ENCODE measurements around the gene COX4I1. TPM values are rescaled to one million over a fixed set of nuclear protein-coding genes. Genes with fewer than 3 reads are reported as not detected.

Gene COX4I1
- total RNA-seq, 1 experiment from 2014 or later = 839 TPM

- intact Hi-C loops (cut with micrococcal nuclease) = no loop called here
- TF ChIP-seq EGR1 (IDR thresholded peaks at IDR 0.05; ENCODE audit: low read depth) (no peak), POLR2A (IDR thresholded peaks at IDR 0.05; ENCODE audit: borderline replicate concordance, extremely low read depth, insufficient read depth, insufficient read length) (no peak), EZH2phosphoT487 (IDR thresholded peaks at IDR 0.05; ENCODE audit: borderline replicate concordance) (no peak), RAD21 (IDR thresholded peaks at IDR 0.05; ENCODE audit: low read depth) (no peak), SRF (IDR thresholded peaks at IDR 0.05; ENCODE audit: low read depth) (no peak), SP1 (IDR thresholded peaks at IDR 0.05; ENCODE audit: low read depth) (no peak), EZH2 (IDR thresholded peaks at IDR 0.05) (no peak), CBX3 (IDR thresholded peaks at IDR 0.05; ENCODE audit: low read depth) (no peak), CEBPB (IDR thresholded peaks at IDR 0.05; ENCODE audit: low read depth) (no peak), YY1 (IDR thresholded peaks at IDR 0.05; ENCODE audit: extremely low read depth, insufficient replicate concordance, low read depth, low read length) (no peak), ELF1 (IDR thresholded peaks at IDR 0.05; ENCODE audit: borderline replicate concordance, low read depth) (no peak)
- TF ChIP-seq, protein P1, sequence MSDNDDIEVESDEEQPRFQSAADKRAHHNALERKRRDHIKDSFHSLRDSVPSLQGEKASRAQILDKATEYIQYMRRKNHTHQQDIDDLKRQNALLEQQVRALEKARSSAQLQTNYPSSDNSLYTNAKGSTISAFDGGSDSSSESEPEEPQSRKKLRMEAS (IDR thresholded peaks at IDR 0.05) = no peak
- Histone ChIP-seq H3K4me3 (replicated peaks in 1 of 2; ENCODE audit: low read depth in 1 of 2, low read length in 2 of 2) (no peak overlapping the region), H3K9me3 (ENCODE audit: control insufficient read depth in 1 of 2, insufficient read depth in 1 of 2, low read depth in 1 of 2, low read length in 2 of 2) (no peaks in the 10 kb centered on the region), H3K36me3 (ENCODE audit: control insufficient read depth in 1 of 2, insufficient read depth in 2 of 2, low read length in 2 of 2) (peaks cover 26 to 57% of the 10 kb centered on the region in 2 experiments; a peak in 3 of 4 replicates), H3K4me1 (ENCODE audit: control insufficient read depth in 1 of 2, insufficient read depth in 2 of 2, low read length in 2 of 2) (peaks cover 11 to 19% of the 10 kb centered on the region in 2 experiments; a peak in 3 of 4 replicates), H2AFZ (ENCODE audit: low read depth, low read length, poor library complexity, severe bottlenecking) (no peak overlapping the region), H3K9ac (ENCODE audit: low read length) (no peak overlapping the region), H3K79me2 (ENCODE audit: insufficient read depth, low read length) (peaks cover 100% of the 10 kb centered on the region), H3K4me2 (ENCODE audit: low read length) (no peak overlapping the region), H3K27ac (ENCODE audit: low read depth, low read length) (no peak overlapping the region), H3K9me2 (ENCODE audit: insufficient read depth) (no peaks in the 10 kb centered on the region), H3K27me3 (ENCODE audit: insufficient read depth, low read length) (no peaks in the 10 kb centered on the region), H4K20me1 (ENCODE audit: insufficient read depth) (peaks cover 4% of the 10 kb centered on the region; the same call in 1 of the 2 replicates)
- POLR2A ChIA-PET = no interaction called here
- CTCF ChIA-PET = no interaction called here
- BruUV-seq (replicated peaks) = no TSS peak
- DNase-seq (ENCODE audit: low read depth, low spot score) (no peak), ATAC-seq (no peak)
- RAD21 ChIA-PET (ENCODE audit: low non-redundant PET in 1 of 2, low total read pairs in 2 of 2, uncharacterized antibody in 2 of 2, unreplicated experiment in 2 of 2) = no interaction called here
Observed at GRCh38 chr16:85796152-85796551, 3.3 kb upstream of the COX4I1 start.

GRCh38 chr16:85796599-85796998 lies 2.9 kb upstream of the COX4I1 start:
- Histone ChIP-seq H3K9ac (ENCODE audit: low read length) (no peak overlapping the region), H3K27ac (ENCODE audit: low read depth, low read length) (no peak overlapping the region), H3K27me3 (ENCODE audit: insufficient read depth, low read length) (no peaks in the 10 kb centered on the region), H2AFZ (ENCODE audit: low read depth, low read length, poor library complexity, severe bottlenecking) (no peak overlapping the region), H3K9me2 (ENCODE audit: insufficient read depth) (no peaks in the 10 kb centered on the region), H4K20me1 (ENCODE audit: insufficient read depth) (peaks cover 4% of the 10 kb centered on the region; the same call in 1 of the 2 replicates), H3K79me2 (ENCODE audit: insufficient read depth, low read length) (peaks cover 100% of the 10 kb centered on the region), H3K4me1 (ENCODE audit: control insufficient read depth in 1 of 2, insufficient read depth in 2 of 2, low read length in 2 of 2) (peaks cover 11 to 22% of the 10 kb centered on the region in 2 experiments; a peak in 3 of 4 replicates), H3K4me2 (ENCODE audit: low read length) (no peak overlapping the region), H3K4me3 (replicated peaks in 1 of 2; ENCODE audit: low read depth in 1 of 2, low read length in 2 of 2) (no peak overlapping the region), H3K9me3 (ENCODE audit: control insufficient read depth in 1 of 2, insufficient read depth in 1 of 2, low read depth in 1 of 2, low read length in 2 of 2) (no peaks in the 10 kb centered on the region), H3K36me3 (ENCODE audit: control insufficient read depth in 1 of 2, insufficient read depth in 2 of 2, low read length in 2 of 2) (peaks cover 29 to 58% of the 10 kb centered on the region in 2 experiments)
- no TSS peak for BruUV-seq (replicated peaks)
- CTCF ChIA-PET = no interaction called here
- DNase-seq (ENCODE audit: low read depth, low spot score) (no peak), ATAC-seq (no peak)
- TF ChIP-seq POLR2A (IDR thresholded peaks at IDR 0.05; ENCODE audit: borderline replicate concordance, extremely low read depth, insufficient read depth, insufficient read length) (no peak), YY1 (IDR thresholded peaks at IDR 0.05; ENCODE audit: extremely low read depth, insufficient replicate concordance, low read depth, low read length) (no peak)
- intact Hi-C loops (cut with micrococcal nuclease) = no loop called here
- POLR2A ChIA-PET = no interaction called here
- RAD21 ChIA-PET (ENCODE audit: low non-redundant PET in 1 of 2, low total read pairs in 2 of 2, uncharacterized antibody in 2 of 2, unreplicated experiment in 2 of 2) = no interaction called here

Data from HCT116 (cell line).